ENCODE data around the gene XRCC1. TPM values are rescaled to one million over a fixed set of nuclear protein-coding genes. Genes with fewer than 3 reads are reported as not detected.

Gene XRCC1
- total RNA-seq, 2 donors from 2014 or later: 19.7 to 31.0 TPM

GRCh38 chr19:43501661-43502418 lies 73.5 kb downstream of the XRCC1 start:
- Histone ChIP-seq H3K4me1 (peaks cover 18% of the 10 kb centered on the region), H3K27me3 (no peaks in the 10 kb centered on the region), H3K9me3 (no peaks in the 10 kb centered on the region), H3K36me3 (replicated peaks in 1 of 2; ENCODE audit: insufficient read depth in 1 of 2, low read depth in 2 of 2) (peaks cover 0 to 5% of the 10 kb centered on the region in 2 donors), H3K27ac (no peak overlapping the region), H3K4me3 (no peak overlapping the region)
- intact Hi-C loops (cut with DNase I): no loop called here
- ATAC-seq: no peak
- no peak for DNase-seq
- WGBS, 2 donors: 87 to 88% methylated on average over 25 to 28 of the region's 43 CpGs
- TF ChIP-seq CTCF (IDR thresholded peaks at IDR 0.05) (no peak), POLR2A (IDR thresholded peaks at IDR 0.05) (no peak)

- Histone ChIP-seq H3K4me1 (peaks cover 10% of the 10 kb centered on the region), H3K27ac (no peak overlapping the region), H3K27me3 (no peaks in the 10 kb centered on the region), H3K4me3 (no peak overlapping the region), H3K36me3 (replicated peaks in 1 of 2; ENCODE audit: insufficient read depth in 1 of 2, low read depth in 2 of 2) (peaks cover 0 to 6% of the 10 kb centered on the region in 2 donors), H3K9me3 (no peaks in the 10 kb centered on the region)
- intact Hi-C loops (cut with DNase I): no loop called here
- WGBS, 2 donors: 69% methylated on average over 3 of the region's 3 CpGs
- DNase-seq: no peak
- ATAC-seq: no peak
- TF ChIP-seq POLR2A (IDR thresholded peaks at IDR 0.05) (no peak), CTCF (IDR thresholded peaks at IDR 0.05) (no peak)
These were observed 76.3 kb downstream of the XRCC1 start for GRCh38 chr19:43499042-43499441.

GRCh38 chr19:43498233-43498842 lies 77.0 kb downstream of the XRCC1 start:
- H3K4me1 ChIP-seq: peaks cover 8% of the 10 kb centered on the region
- H3K36me3 ChIP-seq (replicated peaks in 1 of 2; ENCODE audit: insufficient read depth in 1 of 2, low read depth in 2 of 2): peaks cover 0 to 6% of the 10 kb centered on the region in 2 donors
- no peak overlapping the region for H3K4me3 ChIP-seq
- DNase-seq: no peak
- no peaks in the 10 kb centered on the region for H3K9me3 ChIP-seq
- H3K27ac ChIP-seq: no peak overlapping the region
- TF ChIP-seq POLR2A (IDR thresholded peaks at IDR 0.05) (no peak), CTCF (IDR thresholded peaks at IDR 0.05) (no peak)
- no peaks in the 10 kb centered on the region for H3K27me3 ChIP-seq
- ATAC-seq: no peak
- intact Hi-C loops (cut with DNase I): no loop called here
- 81 to 89% methylated on average over 5 of the region's 5 CpGs for WGBS, 2 donors

GRCh38 chr19:43496960-43497359 lies 78.4 kb downstream of the XRCC1 start:
- Histone ChIP-seq H3K9me3 (no peaks in the 10 kb centered on the region), H3K27me3 (no peaks in the 10 kb centered on the region), H3K36me3 (replicated peaks in 1 of 2; ENCODE audit: insufficient read depth in 1 of 2, low read depth in 2 of 2) (peaks cover 0 to 6% of the 10 kb centered on the region in 2 donors), H3K4me3 (no peak overlapping the region), H3K4me1 (no peaks in the 10 kb centered on the region), H3K27ac (no peak overlapping the region)
- ATAC-seq (no peak), DNase-seq (no peak)
- TF ChIP-seq CTCF (IDR thresholded peaks at IDR 0.05): no peak
- no peak for TF ChIP-seq POLR2A (IDR thresholded peaks at IDR 0.05)
- 93 to 94% methylated on average over 5 to 7 of the region's 7 CpGs for WGBS, 2 donors
- intact Hi-C loops (cut with DNase I): no loop called here

Measured in body of pancreas (tissue), 4 donors.